Stimulated activated naive CD8-positive, alpha-beta T cell treated with anti-CD3 and anti-CD28 coated beads, Interleukin-15, amount 100 ng/mL, for 72 hours (primary cell): ENCODE results near the gene MAGED4.
A peak's percentile ranks its signal among the peaks of the same experiment; 100 is the strongest.
"Not testable (repeated sequence)": the region's sequence is repeated elsewhere in the genome, so short reads cannot be mapped to it uniquely, and the experiment has no call there.

Experiments used
- ATAC-seq: fragments of 150-1000 bp; cut with Tn5 transposase; 2 replicates; pipeline ENCODE4 v1.10.0; 2021; ENCODE audit warnings: mild to moderate bottlenecking, moderate library complexity
- DNase-seq, 2 donors: peaks; one replicate each; pipeline ENCODE4 v3.0.0; 2021 to 2022
- H3K27ac Mint-ChIP-seq, 2 donors: one replicate each; pipeline ENCODE4 v1.8.0; 2022; ENCODE audit warnings: mild to moderate bottlenecking in 2 of 2, mixed read lengths in 2 of 2, moderate library complexity in 2 of 2
- H3K27me3 Mint-ChIP-seq: one replicate; pipeline ENCODE4 v1.8.0; 2022; ENCODE audit warnings: mixed read lengths
- H3K4me1 Mint-ChIP-seq: one replicate; pipeline ENCODE4 v1.8.0; 2022; ENCODE audit warnings: mild to moderate bottlenecking, mixed read lengths
- H3K4me3 Mint-ChIP-seq, 2 donors: one replicate each; pipeline ENCODE4 v1.8.0; 2022; ENCODE audit warnings: mild to moderate bottlenecking in 2 of 2, mixed read lengths in 2 of 2, moderate library complexity in 1 of 2
- H3K9me3 Mint-ChIP-seq, 2 donors: one replicate each; pipeline ENCODE4 v1.8.0; 2022; ENCODE audit warnings: mixed read lengths in 2 of 2

Gene MAGED4, protein sequence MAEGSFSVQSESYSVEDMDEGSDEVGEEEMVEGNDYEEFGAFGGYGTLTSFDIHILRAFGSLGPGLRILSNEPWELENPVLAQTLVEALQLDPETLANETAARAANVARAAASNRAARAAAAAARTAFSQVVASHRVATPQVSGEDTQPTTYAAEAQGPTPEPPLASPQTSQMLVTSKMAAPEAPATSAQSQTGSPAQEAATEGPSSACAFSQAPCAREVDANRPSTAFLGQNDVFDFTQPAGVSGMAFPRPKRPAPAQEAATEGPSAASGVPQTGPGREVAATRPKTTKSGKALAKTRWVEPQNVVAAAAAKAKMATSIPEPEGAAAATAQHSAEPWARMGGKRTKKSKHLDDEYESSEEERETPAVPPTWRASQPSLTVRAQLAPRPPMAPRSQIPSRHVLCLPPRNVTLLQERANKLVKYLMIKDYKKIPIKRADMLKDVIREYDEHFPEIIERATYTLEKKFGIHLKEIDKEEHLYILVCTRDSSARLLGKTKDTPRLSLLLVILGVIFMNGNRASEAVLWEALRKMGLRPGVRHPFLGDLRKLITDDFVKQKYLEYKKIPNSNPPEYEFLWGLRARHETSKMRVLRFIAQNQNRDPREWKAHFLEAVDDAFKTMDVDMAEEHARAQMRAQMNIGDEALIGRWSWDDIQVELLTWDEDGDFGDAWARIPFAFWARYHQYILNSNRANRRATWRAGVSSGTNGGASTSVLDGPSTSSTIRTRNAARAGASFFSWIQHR

DNA sequence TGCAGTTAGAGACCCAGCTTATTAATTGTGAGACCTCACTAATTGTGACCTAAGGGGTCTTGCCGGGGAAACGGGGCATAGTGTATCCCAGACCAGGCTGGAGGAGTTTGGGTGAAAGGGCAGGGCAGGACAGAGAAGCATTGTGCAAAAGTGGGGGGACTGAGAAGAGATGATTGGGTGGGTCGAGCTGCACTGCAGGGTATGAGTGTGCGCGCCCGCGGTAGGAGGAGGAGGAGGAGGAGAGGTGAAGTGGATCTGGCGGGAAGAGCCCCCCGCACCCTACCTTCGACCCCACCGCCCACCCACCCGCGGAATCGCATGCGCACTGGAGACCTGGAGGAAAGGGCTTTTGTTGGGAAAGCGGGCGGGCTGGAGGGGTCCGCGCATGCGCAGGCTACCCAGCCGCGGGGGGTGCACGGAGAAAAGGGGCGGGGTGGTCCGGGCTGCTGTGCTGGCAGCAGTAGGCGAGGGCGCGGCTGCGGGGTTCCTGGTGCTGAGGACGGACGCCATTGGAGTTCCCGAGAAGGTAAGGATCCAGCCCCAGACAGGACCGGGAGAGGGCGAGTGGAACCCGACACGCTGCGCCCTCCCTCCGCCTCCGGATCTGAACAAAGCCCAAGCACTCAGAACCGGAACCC, at the start of gene MAGED4:
TSS of gene MAGED4 (plus strand) at position 449 of the 638 bp plus-strand sequence. CDS start 1,035 bp downstream, outside the sequence.
- ATAC-seq, result peak; percentile 38
- H3K4me3 Mint-ChIP-seq, DNase-seq, H3K9me3 Mint-ChIP-seq, H3K27ac Mint-ChIP-seq, H3K27me3 Mint-ChIP-seq, H3K4me1 Mint-ChIP-seq: not testable (repeated sequence)

DNA sequence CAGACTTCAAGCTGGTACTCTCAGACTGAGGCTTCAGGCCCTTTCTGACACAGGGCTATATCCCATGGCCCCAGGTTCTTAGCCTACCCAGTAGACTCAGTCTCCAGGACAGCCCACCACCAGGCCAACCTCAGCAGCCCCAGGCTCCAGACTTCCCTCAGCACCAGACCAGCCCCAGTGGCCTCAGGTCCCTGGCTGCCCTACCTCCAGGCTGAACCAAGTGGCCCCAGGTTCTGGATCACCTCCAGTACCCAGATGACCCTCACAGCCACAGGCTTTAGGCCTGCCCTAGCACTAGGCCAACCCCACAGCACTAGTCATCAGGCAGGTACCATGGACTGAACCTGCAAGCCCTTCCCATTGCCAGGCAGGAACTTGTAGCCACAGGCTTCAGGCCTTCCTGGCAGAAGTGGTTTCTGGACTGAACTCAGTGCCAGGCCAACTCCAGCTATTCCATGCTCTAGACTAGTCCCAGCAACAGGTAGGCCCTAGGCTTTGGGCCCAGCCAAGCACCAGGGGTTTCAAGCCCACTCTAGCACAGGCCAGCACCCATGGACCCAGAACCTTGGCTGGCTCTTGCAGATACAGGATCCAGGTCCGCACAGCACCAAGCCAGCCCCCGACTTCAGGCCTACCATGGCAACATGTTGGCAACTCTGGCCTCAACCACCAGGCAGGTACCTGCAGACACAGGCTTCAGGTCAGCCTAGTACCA, 45.7 kb upstream of the MAGED4 start:
- Mint-ChIP-seq H3K4me3 (no peak overlapping the region), H3K4me1 (no peaks in the 10 kb centered on the region), H3K27ac (no peak overlapping the region), H3K9me3 (no peaks in the 10 kb centered on the region), H3K27me3 (no peaks in the 10 kb centered on the region)
- DNase-seq (no peak), ATAC-seq (no peak)

DNA sequence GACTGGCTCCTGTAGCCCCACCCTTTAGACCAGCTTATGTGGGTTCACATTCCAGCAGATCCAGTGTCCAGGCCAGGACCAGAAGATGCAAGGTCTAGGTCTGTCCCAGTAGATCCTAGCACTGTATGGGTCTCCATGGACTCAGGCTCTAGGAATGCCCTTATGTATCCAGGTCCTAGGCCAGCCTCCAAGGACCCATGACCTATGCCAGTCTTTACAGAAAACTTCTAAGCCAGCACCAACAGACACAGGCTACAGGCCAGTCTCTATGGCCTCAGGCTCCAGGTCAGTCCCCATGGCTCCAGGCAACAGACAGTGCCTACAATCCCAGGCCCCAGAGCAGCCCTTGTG, 45.2 kb upstream of the MAGED4 start:
- no peaks in the 10 kb centered on the region for H3K27me3 Mint-ChIP-seq
- ATAC-seq, result no peak
- DNase-seq, result no peak
- no peak overlapping the region for H3K27ac Mint-ChIP-seq
- no peak overlapping the region for H3K4me3 Mint-ChIP-seq
- H3K9me3 Mint-ChIP-seq, result no peaks in the 10 kb centered on the region
- H3K4me1 Mint-ChIP-seq, result no peaks in the 10 kb centered on the region

DNA sequence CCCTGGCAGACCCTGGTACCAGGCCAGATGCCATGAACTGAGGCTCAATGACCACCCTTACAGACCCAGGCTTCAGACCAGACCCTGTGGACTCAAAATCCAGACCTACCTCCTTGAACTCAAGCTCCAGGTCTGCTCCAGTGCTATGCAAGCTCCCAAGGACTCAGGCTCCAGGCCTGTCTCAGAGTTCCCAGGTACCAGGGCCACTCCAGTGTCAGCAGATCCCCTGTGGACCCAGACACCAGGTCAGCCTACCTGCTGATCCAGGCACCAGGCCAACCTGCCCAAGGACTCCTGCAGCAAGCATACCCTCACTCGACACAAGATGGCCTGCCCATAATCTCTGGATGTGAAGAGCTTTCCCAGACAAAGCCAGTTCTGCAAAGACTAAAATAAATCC, 44.7 kb upstream of the MAGED4 start:
- no peak for DNase-seq
- Mint-ChIP-seq H3K4me3 (no peak overlapping the region), H3K9me3 (no peaks in the 10 kb centered on the region), H3K27ac (no peak overlapping the region), H3K27me3 (no peaks in the 10 kb centered on the region), H3K4me1 (no peaks in the 10 kb centered on the region)
- no peak for ATAC-seq

DNA sequence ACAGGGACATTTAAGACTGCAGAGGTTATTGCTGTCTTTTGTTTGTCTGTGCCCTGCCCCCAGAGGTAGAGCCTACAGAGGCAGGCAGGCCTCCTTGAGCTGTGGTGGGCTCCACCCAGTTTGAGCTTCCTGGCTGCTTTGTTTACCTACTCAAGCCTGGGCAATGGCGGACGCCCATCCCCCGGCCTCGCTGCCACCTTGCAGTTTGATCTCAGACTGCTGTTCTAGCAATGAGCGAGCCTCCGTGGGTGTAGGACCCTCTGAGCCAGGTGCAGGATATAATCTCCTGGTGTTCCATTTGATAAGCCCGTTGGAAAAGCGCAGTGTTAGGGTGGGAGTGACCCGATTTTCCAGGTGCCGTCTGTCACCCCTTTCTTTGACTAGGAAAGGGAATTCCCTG, 34.0 kb upstream of the MAGED4 start:
- DNase-seq, H3K27ac Mint-ChIP-seq, H3K27me3 Mint-ChIP-seq, H3K4me3 Mint-ChIP-seq, H3K4me1 Mint-ChIP-seq, H3K9me3 Mint-ChIP-seq, ATAC-seq: not testable (repeated sequence)

DNA sequence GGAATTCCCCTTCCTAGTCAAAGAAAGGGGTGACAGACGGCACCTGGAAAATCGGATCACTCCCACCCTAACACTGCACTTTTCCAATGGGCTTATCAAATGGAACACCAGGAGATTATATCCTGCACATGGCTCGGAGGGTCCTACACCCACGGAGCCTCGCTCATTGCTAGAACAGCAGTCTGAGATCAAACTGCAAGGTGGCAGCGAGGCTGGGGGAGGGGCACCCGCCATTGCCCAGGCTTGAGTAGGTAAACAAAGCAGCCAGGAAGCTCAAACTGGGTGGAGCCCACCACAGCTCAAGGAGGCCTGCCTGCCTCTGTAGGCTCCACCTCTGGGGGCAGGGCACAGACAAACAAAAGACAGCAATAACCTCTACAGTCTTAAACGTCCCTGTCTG, 24.5 kb upstream of the MAGED4 start:
- H3K9me3 Mint-ChIP-seq, H3K27me3 Mint-ChIP-seq, ATAC-seq, H3K4me3 Mint-ChIP-seq, DNase-seq, H3K27ac Mint-ChIP-seq, H3K4me1 Mint-ChIP-seq: not testable (repeated sequence)

DNA sequence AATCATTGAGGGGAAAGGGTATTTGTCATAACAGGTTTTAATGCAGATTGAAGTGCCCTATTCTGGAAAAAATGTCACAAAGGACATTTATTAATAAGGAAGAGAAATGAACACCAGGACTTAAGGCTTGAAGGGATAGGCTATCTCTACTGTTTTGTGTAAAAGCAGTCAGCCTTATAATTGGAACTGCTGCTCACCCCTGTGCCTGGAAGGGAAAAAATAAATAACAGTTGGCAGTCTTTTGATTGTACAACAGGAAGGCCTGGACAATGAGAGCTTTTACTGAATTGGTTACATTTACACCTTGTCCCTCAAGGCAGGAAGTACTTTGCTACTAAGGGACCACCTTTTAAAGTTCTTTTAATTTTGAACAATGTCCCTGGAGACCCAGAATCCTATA, 17.8 kb upstream of the MAGED4 start:
- Mint-ChIP-seq H3K4me1 (no peaks in the 10 kb centered on the region), H3K27ac (no peak overlapping the region), H3K9me3 (peaks cover 0 to 3% of the 10 kb centered on the region in 2 donors), H3K4me3 (no peak overlapping the region), H3K27me3 (peaks cover 22% of the 10 kb centered on the region)
- DNase-seq (no peak), ATAC-seq (no peak)

DNA sequence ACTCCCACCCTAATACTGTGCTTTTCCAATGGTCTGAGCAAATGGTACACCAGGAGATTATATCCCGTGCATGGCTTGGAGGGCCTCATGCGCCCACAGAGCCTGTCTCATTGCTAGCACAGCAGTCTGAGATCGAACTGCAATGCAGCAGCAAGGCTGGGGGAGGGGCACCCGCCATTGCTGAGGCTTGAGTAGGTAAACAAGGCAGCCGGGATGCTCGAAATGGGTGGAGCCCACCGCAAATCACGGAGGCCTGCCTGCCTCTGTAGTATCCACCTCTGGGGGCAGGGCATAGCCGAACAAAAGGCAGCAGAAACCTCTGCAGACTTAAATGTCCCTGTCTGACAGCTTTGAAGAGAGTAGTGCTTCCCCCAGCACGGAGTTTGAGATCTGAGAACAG, 13.6 kb upstream of the MAGED4 start:
- H3K4me1 Mint-ChIP-seq, H3K27ac Mint-ChIP-seq, DNase-seq, H3K4me3 Mint-ChIP-seq, ATAC-seq: not testable (repeated sequence)
- Mint-ChIP-seq H3K27me3 (peaks cover 37% of the 10 kb centered on the region), H3K9me3 (peaks cover 0 to 14% of the 10 kb centered on the region in 2 donors)

DNA sequence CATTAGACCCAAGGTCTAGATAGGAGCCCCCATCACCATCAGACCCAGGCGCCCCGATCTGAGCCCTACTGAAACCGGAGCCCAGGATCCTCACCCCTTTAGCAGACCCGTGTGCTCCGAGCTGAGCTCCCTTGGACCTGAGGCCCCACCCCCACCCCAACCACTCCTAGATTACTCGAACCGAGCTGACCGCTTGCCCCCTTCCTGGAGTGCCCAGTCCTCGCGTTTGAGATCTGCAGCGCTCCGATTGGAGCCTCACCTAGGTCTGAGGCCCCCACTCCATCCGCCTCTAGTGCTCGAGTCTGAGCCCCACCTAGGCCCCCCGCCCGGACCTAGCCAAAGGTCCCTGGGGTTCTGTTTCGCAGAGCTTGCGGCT, 378 bp downstream of the MAGED4 start:
- H3K27ac Mint-ChIP-seq, H3K4me1 Mint-ChIP-seq: not testable (repeated sequence)

DNA sequence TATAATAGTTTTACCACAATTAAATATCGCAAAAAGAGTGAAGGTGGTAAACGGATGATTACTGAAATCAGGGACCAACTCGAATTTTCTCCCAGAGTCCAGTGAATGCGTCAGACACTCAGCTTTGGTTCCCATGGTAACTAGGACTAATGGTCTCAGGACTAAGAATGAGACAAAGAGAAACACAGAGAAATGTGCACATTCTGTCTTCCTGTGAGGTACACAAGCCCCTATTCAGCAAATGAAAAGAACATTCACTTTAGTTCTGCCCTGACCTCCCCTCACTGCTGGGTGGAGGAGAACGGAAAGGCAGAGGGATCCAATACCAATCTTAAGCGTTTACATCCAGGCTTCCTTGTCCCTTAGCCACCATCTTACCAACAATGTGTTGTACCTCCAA, 26.7 kb downstream of the MAGED4 start:
- not testable (repeated sequence) for H3K27ac Mint-ChIP-seq, H3K27me3 Mint-ChIP-seq, DNase-seq, H3K4me1 Mint-ChIP-seq, H3K9me3 Mint-ChIP-seq, ATAC-seq, H3K4me3 Mint-ChIP-seq

More for the DNA sequence above, 378 bp downstream of the MAGED4 start:
- not testable (repeated sequence) for DNase-seq, H3K27me3 Mint-ChIP-seq, H3K4me3 Mint-ChIP-seq, H3K9me3 Mint-ChIP-seq
- peak; percentile 23 for ATAC-seq

DNA sequence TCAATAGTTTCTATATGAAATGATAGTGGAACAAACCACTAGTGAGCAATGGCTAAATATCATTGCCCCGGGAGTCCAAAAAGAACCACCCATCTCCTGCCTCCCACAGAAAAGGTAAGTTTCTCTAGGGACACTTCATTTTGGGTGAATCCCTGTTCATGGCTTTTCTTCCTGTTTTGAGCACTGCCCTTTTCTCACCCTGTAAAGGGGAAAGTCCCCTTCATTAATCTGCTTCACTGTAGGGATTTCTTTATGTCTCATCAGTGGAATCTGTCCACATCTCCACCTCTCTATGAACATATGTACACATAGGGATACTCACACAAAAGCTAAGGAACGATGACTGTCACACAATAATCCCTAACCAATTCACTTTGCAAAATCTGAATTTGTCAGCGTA, 28.6 kb downstream of the MAGED4 start:
- Mint-ChIP-seq H3K4me1 (no peaks in the 10 kb centered on the region), H3K27me3 (no peaks in the 10 kb centered on the region), H3K9me3 (no peaks in the 10 kb centered on the region), H3K4me3 (no peak overlapping the region), H3K27ac (no peak overlapping the region)
- DNase-seq, result no peak
- ATAC-seq, result no peak

DNA sequence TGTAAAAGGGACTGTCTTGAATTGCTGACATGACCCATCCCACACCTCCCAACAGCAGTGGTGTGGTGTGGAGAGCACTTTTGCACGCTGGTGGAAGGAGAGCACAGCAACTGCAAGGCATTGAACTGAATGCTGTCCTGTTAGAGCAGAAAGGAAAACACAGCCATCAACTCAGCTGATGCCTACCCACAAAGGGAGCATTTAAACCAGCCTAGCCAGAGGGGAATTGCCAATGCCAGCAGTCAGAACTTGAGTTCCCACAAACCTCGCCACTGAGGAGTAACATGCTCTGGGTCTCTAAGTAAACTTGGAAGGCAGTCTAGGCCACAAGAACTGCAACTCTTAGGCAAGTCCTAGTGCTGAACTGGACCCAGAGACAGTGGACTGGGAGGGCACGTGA, 31.9 kb downstream of the MAGED4 start:
- Mint-ChIP-seq H3K4me1 (no peaks in the 10 kb centered on the region), H3K27ac (no peak overlapping the region), H3K9me3 (no peaks in the 10 kb centered on the region), H3K4me3 (no peak overlapping the region), H3K27me3 (no peaks in the 10 kb centered on the region)
- no peak for ATAC-seq
- no peak for DNase-seq

DNA sequence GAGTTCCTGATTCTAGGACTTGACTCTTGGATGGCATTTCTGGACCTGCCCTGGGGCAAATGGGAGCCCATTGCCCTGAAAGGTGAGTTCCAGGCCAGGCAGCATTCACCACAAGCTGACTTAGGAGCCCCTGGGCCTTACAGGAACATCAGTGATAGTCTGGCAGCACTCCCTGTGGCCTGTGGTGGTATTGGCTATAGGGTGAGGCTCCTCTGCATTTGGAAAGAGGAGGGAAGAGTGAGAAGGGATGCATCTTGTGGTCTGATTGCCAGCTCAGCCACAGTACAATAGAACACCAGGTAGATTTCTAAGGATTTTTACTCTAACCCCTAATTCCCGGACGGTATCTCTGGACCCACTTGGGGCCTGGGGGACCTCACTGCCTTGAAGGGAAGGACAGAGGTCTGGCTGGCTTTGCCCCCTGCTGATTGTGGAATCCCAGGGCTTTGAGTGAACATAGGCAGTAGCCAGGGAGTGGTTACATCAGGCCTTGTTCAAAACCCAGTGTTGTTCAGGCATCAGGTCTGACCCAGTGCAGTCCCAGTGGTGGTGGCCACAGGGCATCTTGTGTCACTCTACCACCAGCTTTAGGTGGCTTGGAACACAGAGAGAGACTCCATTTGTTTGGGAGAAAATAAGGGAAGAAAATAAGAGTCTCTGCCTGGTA, 32.9 kb downstream of the MAGED4 start:
- no peaks in the 10 kb centered on the region for H3K9me3 Mint-ChIP-seq
- no peaks in the 10 kb centered on the region for H3K4me1 Mint-ChIP-seq
- no peak for DNase-seq
- ATAC-seq, result no peak
- no peaks in the 10 kb centered on the region for H3K27me3 Mint-ChIP-seq
- H3K4me3 Mint-ChIP-seq, result no peak overlapping the region
- no peak overlapping the region for H3K27ac Mint-ChIP-seq

DNA sequence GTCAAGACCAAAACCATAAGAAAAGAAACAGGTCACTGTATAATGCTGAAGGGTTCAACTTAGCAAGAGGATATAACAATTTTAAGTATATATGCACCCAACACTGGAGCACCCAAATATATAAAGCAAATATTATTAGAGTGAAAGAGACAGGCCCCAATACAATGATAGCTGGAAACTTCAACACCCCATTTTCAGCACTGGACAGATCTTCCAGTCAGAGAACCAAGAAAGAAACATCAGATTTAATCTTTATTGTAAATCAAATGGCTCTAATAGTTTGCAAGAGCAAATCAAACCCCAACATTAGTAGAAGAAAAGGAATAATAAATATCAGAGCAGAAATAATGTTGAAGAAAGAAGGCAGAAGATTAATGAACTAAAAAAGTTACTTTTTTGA, 36.2 kb downstream of the MAGED4 start:
- H3K27me3 Mint-ChIP-seq, result no peaks in the 10 kb centered on the region

More for the DNA sequence above, 36.2 kb downstream of the MAGED4 start:
- DNase-seq (no peak), ATAC-seq (no peak)
- H3K27ac Mint-ChIP-seq, result no peak overlapping the region
- H3K4me3 Mint-ChIP-seq, result no peak overlapping the region
- no peaks in the 10 kb centered on the region for H3K9me3 Mint-ChIP-seq
- no peaks in the 10 kb centered on the region for H3K4me1 Mint-ChIP-seq
